Measurements from ENCODE around the gene TBCD.

DNA sequence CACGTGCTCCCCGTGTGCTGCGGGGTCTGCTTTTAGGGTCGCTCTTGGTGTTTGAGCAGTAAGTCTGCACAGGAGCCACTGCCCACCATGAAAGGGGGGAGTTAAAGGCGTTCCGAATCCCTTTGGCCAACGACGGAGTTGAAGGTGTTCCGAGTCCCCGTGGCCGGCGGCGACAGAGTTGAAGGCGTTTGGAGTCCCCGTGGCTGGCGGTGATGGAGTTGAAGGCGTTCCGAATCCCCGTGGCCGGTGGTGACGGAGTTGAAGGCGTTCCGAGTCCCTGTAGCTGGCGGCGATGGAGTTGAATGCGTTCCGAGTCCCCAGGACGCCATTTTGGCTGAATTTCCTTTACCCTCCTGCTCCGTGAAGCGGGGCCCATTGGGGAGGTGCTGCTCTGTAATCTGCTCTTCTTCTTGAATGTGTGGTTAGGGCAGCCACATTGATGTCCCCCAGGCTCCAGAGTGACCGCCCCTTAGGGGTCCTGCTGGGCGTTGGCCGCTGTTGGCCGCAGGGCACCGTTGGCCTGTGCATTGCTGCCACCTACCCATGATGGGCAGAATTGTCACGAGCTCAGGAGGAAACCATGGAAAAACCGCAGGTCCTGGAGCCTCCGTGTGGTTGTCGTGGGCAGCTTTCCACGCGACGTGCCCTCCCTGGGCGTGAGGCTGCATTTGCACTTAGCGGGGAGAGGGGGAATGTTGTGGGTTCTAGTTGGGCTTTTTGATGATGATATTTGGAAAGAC lies 161.6 kb downstream of the TBCD start:
- TF ChIP-seq POLR2A (IDR thresholded peaks at IDR 0.05; ENCODE audit: extremely low read depth, insufficient read length) (no peak), MYC (IDR thresholded peaks at IDR 0.05; ENCODE audit: low read depth, low read length) (no peak)
- TF ChIP-seq, protein P1, sequence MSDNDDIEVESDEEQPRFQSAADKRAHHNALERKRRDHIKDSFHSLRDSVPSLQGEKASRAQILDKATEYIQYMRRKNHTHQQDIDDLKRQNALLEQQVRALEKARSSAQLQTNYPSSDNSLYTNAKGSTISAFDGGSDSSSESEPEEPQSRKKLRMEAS (IDR thresholded peaks at IDR 0.05; ENCODE audit: low read depth, low read length), result no peak
- TF ChIP-seq, protein P2, sequence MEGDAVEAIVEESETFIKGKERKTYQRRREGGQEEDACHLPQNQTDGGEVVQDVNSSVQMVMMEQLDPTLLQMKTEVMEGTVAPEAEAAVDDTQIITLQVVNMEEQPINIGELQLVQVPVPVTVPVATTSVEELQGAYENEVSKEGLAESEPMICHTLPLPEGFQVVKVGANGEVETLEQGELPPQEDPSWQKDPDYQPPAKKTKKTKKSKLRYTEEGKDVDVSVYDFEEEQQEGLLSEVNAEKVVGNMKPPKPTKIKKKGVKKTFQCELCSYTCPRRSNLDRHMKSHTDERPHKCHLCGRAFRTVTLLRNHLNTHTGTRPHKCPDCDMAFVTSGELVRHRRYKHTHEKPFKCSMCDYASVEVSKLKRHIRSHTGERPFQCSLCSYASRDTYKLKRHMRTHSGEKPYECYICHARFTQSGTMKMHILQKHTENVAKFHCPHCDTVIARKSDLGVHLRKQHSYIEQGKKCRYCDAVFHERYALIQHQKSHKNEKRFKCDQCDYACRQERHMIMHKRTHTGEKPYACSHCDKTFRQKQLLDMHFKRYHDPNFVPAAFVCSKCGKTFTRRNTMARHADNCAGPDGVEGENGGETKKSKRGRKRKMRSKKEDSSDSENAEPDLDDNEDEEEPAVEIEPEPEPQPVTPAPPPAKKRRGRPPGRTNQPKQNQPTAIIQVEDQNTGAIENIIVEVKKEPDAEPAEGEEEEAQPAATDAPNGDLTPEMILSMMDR (IDR thresholded peaks at IDR 0.05; ENCODE audit: low read depth, low read length), result peak; percentile 26

Data from NB4 (cell line).